Stimulated activated CD8-positive, alpha-beta memory T cell treated with anti-CD3 and anti-CD28 coated beads, Interleukin-15, amount 100 ng/mL, for 1 hour (primary cell): Measurements from ENCODE around the gene ALOX5AP.
"Not testable (repeated sequence)": the region's sequence is repeated elsewhere in the genome, so short reads cannot be mapped to it uniquely, and the experiment has no call there.

Source experiments
- DNase-seq: peaks from one replicate; pipeline ENCODE4 v3.0.0-alpha.2; 2020; ENCODE audit warnings: low read depth

The ALOX5AP gene

DNA sequence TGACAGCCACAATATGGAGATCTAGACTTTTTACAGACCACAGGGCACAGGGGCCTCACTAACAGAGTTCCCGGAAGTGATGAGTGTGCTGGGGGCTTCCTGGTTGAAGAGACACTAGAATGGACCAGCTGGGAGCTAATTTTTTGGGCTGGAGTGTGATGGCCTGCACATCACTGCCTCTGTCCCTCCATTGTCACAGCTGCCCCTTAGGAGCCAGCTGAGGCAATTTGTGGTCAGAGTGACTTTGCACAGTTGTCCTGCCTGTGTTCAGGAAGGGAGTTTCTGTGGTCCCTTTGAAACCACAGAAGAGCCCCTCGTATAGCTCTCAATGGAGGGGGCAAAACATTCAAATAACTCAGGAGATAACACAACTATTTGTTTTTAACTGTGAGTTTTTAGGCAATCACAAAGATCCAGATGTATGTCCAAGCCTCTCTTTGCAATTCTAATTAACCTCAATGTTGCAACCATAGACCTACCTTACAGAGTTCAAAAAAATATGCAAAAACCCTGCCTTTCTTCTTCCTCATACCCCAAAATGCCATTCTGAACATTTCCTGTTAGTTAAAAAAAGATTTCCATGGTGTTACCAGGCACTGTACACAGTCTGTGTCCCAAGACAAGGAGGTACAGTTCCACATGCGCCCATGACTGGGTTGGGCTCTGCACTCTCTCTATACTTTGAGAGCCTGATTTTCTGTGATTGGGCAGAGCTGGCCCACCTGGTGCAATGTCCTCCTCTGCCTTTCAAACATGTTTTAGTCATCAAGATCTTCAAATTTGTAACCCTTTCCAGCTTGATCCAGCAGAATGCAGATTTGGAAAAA, 2.4 kb downstream of the ALOX5AP start:
- no peak for DNase-seq

DNA sequence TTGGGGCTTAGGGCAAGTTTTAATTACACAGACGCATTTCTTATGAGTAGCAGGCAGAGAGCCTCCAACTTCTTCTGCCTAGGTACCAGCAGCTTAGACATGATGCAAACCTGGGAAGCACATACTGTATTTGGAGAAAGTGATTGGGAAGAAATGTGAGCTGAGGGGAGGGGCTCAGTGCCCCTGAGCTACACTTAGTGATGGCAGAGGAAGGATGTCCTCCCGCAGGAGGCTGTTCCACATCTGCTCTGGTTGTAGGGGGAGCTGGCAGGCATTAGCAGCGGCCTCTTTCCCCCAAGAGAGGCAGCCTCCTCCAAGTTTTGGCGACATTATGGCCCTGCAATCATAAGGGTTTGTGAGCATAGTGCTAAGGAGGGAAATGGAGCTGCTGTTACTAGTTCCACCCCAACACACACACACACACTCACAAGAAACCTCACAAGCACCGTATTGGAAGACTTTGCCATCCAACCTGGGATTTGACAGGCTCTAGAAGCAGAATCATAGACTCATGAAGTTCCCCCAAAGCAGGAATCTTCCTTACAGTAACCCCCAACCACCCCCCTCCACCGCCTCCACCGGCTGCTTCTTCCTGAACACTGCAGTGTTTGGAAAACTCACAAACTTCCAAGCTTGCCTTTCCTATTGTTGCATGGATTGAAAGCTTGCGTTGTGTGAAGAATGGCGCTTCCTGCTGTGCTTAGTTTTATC, 3.3 kb downstream of the ALOX5AP start:
- no peak for DNase-seq

DNA sequence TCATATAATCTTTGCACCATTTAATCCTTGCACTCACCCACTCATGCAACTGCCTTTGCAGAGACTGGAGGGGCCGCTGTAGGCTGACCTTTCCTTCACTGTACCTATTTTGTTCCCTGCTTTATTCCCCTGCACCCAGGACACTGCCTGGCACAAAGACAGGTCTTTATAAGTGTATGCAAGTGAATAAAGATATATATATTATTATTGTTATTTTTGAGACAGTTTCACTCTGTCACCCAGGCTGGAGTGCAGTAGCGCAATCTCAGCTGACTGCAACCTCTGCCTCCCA, 3.8 kb downstream of the ALOX5AP start:
- no peak for DNase-seq

DNA sequence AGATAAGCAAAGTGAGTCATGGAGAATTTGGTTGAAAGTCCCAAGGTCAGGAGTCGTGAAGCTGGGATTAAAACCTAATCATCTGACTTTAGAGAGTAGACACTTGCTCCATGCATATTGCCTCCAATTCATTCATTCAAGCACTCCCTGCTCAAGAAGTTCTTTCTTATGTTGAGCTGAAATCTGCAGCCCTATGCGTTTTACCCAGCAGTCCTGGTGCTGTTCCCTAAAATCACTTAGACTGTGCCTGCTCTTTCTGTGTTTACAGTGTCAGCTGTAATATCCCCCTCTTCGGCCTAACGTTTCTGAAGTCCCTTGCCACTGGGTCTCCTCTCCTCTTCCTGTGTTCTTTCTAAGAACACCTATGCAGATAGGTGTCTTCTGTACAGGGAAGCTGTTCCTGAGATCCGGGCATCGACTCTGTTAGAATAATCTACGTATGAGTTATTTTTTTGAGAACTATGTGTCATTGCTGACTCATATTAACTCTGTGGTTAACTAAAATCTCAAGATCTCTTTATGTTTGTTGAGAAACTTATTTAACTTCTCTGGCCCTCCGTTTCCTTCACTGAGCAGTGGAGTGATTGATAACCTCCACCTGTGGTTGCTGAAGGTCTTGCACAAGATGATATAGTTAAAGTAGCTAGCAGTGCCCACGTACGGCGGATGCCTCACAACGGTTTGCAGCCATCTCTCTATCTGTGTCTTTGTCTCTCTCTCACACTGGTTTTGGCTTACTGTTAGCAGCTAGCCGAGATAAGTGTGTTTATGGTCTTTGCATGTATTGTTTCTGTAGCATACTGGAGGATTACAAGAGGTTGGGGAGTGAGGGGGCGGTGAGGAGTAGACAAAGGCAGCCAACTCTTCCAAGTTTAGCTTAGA, 4.7 kb downstream of the ALOX5AP start:
- DNase-seq = no peak

DNA sequence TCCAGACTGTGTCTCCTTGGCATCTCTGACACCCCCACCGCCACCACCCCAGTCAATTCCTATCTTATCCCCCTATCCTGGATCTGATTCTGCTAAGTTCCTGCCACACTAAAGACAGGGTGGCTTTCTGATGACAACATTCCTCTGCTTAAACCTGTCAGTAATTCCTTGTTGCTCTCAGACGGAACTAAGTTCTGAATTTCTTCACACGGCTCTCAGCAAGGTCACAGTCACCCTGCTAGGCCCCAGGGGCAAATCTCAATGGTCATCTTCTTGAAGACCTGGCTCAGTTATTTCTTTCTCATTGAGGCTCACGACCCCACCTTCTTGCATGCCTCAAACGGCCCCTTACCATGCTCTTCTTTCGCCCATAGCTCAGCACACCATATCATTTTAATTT, 7.6 kb downstream of the ALOX5AP start:
- DNase-seq = no peak

DNA sequence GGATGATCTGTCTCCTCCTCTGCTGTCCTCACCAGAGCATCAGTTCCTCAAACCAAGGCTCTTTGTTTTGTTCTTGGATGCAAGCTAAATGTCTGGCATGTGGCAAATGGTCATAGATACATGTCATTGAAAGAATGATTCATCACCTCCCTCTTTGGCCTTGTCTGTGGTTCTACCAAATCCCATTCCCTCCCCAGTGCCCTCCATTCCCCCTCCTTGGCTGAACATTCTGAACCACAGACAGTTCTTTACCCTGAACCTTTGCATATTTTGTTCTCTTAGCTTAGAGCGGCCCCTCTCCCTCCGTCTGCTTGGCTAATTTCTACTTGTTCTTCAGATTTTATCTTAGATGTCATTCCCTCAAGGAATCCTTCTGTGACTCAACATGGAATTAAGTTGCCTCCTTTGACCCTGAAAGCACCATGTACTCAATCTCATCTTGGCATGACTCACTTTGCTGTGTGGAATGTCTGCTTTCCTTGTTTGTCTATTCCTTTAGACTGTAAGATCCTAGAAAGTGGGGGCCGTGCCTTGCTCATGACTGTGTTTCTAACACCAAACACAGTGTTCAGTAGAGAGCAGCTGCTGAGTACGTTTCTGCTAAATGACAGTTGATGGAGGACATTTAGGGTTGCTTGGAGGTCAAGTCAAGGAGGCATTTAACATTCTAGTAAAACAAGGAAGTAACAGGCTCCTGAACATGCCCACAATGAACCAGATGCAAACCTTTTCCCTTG, 8.1 kb downstream of the ALOX5AP start:
- no peak for DNase-seq

DNA sequence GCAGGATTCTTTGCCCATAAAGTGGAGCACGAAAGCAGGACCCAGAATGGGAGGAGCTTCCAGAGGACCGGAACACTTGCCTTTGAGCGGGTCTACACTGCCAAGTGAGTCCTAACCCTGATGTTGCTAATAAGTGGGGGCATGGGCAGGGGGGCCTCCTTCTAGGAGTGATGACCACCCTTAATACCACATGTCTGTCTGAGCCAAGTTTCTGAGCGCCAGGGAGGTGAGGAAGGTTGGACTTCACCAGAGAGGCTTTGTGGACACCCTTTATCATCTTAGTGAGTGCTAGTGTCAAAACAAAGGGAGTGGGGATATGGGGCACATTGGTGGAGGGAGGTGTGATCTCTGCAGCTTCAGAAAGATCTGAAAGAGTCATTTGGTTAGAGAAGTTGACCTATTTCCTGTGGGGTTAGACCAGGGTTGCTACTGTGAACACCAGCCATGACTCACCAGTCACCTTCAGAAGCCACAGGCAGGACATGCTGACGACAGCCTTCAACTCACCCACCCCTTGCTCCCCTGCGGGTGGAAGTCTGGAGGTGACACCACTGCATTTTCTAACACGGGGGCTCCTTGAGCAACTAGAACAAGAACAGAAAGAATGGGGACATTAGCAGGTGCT, 8.8 kb downstream of the ALOX5AP start:
- peak; percentile 66 for DNase-seq

DNA sequence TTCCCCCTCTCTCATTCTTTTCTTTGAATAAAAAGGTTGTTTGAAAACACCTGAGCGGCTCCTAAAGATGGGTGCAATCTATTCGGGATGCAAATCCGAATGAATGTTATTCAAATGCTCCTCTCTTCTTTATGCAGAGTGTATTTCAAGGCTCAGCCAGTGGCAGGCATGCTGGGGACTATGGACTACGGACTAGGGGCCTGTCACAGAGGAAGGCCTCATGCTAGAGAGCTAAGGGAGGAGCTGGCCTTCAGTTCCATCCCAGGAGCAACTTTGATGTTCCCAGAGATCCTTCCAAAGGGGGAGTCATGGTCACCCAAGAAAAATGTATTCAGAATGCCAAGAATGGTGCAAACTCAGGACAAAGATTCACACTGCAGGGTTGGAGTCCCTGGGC, 9.3 kb downstream of the ALOX5AP start:
- DNase-seq = no peak

DNA sequence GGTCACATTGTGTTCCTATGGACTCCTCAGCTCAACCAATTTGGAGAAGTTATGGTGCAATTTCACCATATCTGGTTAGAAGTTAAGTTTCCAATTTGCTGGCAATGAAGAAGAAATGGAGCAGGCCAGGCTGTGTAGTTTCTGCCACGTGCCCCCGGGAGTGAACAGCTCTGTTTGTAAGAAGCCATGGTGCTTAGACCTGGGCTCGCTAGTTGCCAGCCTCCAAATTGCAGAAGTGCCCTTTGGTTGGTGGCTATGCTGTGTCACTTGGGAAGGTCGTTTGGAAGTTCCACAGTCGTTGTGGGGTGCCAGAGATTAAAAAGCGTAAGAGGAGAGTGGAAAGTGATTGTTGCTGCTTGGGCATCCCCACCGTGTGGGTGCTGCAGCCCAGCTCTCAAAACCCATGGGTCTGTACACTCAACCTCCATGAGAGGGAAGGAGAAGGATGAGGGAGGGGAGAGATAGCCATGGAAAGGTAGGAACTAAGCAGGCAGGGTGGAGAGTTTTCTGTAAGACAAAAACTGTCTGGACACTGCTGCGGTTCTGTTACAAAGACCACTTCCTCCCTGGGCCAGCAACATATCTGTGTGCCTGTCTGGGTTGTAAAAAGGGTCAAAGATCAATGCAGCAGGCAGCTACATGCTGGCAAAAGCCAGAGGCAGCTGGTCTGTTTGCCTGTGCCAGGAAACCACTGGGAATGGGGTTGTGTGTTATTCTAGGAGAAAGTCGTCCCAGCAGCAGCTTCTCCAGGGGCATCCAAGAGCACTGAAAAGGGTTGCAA, 10.8 kb downstream of the ALOX5AP start:
- DNase-seq = no peak

DNA sequence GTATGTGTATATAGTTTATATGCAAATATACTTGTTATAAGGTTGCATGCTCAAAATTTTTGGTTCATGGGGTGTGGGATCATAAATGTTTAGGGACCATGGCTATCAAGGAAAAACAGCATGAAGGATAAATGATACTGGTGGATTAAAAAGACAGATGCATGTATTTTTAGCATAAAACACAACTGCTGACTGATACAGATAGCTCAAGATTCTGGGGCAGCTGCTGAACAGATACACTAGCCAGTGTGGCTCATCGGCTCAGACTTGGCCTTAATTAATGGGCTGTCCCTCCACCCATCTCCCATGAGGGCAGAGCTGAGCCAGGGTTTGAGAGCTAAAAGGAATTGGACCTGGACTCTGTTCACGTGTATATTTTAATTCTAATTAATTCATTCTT, 11.4 kb downstream of the ALOX5AP start:
- DNase-seq = no peak

DNA sequence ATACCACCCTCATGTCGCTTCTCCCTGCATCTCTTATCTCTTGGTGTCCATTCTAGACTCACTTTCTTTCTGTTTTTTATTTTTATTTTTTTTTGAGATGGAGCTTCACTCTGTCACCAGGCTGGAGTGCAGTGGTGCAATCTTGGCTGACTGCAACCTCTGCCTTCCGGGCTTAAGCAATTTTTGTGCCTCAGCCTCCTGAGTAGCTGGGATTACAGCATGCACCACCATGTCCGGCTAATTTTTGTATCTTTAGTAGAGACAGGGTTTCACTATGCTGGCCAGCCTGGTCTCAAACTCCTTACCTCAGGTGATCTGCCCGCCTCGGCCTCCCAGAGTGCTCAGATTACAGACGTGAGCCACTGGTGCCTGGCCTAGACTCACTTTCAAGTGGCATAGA, 12.5 kb downstream of the ALOX5AP start:
- not testable (repeated sequence) for DNase-seq

DNA sequence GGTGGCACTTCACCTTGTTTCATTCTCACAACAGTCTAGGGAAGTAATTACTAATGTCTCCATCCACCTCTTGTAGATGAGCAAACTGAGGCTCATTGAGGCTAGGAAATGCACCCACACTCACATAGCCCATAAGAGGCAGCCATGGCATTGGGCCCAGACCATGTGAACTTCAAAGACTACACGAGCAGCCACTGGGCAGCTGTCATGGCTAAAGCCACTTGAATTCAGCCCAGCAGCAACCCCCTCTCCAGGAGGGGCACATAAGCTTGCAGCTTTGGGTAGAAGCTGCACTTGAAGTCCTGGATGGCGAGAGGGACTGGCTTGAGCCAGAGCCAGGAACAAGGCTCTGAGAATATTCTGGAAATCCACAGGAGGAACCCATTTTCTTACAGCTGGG, 13.4 kb downstream of the ALOX5AP start:
- no peak for DNase-seq

DNA sequence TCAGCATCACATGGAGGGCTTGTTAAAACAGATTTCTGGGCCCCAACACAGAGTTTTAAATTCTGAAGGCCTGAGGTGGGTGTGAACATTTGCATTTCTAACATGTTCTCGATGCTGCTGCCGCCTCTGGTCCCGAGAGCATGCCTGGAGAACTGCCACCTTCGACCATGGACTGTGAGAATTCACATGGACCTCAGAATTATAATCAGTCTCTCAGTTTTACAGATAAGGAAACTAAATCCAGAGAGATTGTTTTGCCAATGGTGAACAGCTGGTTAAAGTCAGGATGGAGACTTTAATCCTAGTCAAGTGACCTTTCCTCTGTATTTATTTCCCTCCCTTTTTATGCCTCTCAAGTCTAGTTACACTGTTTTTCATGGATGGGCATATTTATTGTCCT, 14.7 kb downstream of the ALOX5AP start:
- no peak for DNase-seq

DNA sequence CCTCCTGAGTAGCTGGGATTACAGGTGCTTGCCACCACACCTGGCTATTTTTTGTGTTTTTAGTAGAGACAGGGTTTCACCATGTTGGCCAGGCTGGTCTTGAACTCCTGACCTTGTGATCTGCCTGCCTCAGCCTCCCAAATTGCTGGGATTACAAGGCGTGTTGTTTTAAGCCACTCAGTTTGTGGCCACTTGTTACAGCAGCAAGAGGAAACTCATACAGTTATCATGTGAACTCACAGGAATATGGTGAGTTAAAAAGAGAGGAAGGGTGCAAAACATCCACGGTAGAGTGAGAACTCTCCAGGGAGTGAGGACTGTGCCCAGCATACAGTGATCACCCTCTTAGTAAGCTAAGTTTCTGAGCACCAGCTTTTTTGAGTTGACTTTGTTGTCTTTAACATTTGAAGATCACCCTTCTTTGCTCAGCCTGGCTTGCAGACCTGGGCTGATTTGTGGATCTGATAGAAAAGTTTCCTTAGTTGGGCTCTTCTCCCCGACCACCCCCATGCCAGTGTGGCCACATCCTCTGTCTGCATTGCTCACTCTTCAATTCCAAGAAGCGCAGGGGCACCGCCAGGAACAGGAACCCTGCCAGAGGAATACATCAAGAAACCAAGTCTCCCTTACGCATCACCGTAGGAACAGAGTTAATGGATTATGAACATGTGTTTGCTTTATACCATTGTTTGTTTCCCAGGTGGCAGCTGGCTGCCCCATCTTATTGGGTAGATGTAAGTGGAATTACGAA, 16.0 kb downstream of the ALOX5AP start:
- DNase-seq = no peak

DNA sequence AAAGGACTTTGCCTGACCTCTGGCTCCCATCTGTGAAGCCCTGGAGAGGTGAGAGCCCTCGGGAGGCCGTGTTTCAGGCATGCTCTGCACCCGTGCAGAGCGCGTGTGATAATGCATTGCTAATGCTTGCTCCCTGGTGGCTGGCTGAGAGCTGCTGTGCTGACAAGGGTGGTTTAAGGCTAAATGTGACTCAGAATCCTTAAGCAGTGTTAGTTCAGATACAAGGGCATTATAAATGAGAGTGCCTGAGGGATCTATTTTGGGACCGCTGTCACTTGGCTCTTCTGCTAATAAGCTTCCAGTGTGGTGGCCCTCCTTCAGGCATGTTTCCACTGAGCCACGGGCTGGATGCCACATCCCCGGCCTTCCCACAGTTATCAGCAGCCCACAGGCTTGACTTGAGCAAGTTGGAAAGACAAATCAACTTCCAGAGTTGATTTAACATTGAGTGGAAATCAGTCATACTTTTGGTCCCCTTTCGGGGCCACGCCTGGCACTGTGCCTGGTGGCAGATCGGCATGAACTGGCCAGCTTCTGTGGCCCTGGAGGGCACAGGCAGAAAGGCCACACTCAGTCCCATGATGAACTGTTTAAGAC, 17.0 kb downstream of the ALOX5AP start:
- no peak for DNase-seq

DNA sequence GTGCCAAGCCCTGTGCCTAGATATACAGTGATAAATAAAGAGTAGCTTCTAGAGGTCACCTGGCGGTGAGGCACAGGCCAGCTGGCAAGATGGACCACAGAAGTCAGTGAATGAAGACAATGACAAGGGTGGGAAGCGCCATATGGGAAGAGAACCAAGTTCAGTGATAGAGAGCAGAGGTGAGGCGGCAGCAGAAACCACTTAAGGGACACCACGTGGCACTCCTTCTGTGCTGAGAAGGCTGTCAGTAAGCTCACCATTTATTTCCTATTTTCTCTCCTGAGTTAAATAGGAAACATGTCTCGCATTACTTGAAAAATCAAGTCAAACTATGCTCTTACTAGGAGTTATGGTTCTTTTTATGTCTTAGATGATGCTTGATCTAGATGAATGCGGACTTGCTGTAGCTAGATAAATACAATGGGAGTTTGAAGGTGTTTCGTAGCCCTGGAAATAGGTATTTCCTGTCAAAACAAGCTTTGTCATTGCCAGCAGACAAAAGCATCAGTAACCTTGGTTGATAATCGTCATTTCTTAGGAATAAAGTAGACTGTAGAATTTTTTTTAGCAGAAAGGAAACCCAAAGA, 17.8 kb downstream of the ALOX5AP start:
- no peak for DNase-seq

DNA sequence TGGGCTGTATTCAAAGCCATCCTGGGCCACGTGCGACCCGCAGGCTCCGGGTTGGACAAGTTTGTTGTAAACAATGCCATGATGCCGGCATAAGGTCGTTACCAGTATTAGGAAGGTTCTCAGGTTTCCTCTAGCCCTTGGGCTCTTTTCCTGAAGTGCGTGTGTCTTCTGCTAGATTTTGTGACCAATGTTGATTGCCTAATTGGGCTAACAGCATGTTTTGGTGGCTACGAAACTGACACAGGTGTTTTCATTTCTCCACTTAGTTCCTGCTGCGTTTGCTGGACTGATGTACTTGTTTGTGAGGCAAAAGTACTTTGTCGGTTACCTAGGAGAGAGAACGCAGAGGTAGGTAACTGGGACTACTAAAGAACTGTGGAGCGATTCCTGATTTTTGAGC, 20.3 kb downstream of the ALOX5AP start:
- no peak for DNase-seq

DNA sequence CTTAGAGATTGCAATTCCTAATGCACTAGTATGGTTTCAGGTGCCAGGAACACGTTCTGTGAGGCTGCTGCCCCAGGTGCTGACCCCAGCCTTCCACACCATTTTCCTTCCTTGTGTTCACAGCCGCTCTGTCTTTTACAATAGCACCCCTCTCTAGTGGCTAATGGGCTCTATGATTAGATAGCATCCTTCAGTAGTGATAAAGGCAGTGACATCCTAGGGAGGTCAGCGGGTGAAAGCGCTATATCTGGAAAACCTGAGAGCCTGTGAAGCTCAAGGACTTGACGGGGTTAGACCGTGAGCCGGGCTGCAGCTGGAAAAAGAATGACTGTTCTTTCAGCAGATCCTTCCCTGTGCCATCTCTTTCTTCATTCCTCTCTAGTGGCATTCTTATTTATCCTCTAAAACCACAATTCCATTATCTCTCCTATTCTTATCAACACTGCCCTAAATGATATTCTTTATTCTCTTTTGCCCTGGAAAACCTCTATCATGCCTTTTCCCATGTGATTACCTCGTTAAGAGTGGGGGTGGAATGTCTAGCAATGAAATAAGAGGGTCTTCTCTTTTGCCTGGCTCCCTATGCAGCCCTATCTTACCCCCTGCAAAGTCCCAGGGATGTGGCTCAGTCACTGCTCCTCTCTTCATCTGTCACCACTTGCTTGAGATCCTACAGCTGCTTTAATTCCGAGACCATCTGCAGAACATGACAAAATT, 21.8 kb downstream of the ALOX5AP start:
- no peak for DNase-seq

DNA sequence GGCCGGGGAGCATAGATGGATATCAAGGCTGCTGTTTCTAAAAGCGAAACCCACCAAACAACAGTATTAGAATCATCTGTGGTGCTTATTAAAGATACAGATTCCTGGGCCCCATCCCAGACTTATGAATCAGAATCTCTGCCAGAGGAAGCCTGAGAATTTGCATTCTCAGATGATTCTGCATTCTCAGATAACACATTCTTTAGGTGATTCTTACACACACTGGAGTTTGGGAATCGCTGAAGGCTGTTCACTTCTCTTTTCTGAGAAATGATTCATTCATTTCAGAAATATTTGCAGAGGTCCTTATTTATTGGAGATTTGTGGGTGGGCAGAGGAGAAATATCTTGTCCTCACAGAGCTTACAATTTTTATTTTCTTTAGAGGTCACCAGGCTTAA, 24.4 kb downstream of the ALOX5AP start:
- no peak for DNase-seq
